Activated naive CD8-positive, alpha-beta T cell treated with anti-CD3 and anti-CD28 coated beads for 36 hours (primary cell): ENCODE results near the gene SYT12. TPM values are rescaled to one million over a fixed set of nuclear protein-coding genes. Genes with fewer than 3 reads are reported as not detected.

ENCODE experiments used
- DNase-seq: peaks from one replicate; pipeline ENCODE4 v3.0.0; 2021
- H3K27ac Mint-ChIP-seq: one replicate; pipeline ENCODE4 v1.8.0; 2022; ENCODE audit warnings: mild to moderate bottlenecking, moderate library complexity, mixed read lengths
- H3K27me3 Mint-ChIP-seq: one replicate; pipeline ENCODE4 v1.8.0; 2022; ENCODE audit warnings: mild to moderate bottlenecking, mixed read lengths
- H3K36me3 Mint-ChIP-seq: one replicate; pipeline ENCODE4 v1.8.0; 2021; ENCODE audit warnings: mild to moderate bottlenecking, mixed read lengths
- H3K4me1 Mint-ChIP-seq: one replicate; pipeline ENCODE4 v1.8.0; 2021; ENCODE audit warnings: mixed read lengths
- H3K4me3 Mint-ChIP-seq: one replicate; pipeline ENCODE4 v1.8.0; 2022; ENCODE audit warnings: mild to moderate bottlenecking, moderate library complexity, mixed read lengths
- H3K9me3 Mint-ChIP-seq: one replicate; pipeline ENCODE4 v1.8.0; 2022; ENCODE audit warnings: mixed read lengths
- total RNA-seq, 2 experiments: library from RNA; stranded (reverse); gene quantifications; one replicate each; pipeline ENCODE4 v1.2.3, GENCODE V29; 2021

Gene SYT12
- total RNA-seq, result not detected

GRCh38 chr11:67022961-67023956 lies at the start of gene SYT12:
SYT12 (plus strand) TSS chr11:67023134; CDS start chr11:67030145, 7,011 bp downstream.
- H3K27me3 Mint-ChIP-seq, result peaks cover 72% of the 10 kb centered on the region
- H3K4me3 Mint-ChIP-seq, result peak within 1 kb of the TSS; percentile 61
- H3K27ac Mint-ChIP-seq, result no peak within 1 kb of the TSS
- peak; percentile 34 for DNase-seq
- peaks cover 26% of the 10 kb centered on the region for H3K4me1 Mint-ChIP-seq
- no peaks in the 10 kb centered on the region for H3K36me3 Mint-ChIP-seq
- H3K9me3 Mint-ChIP-seq, result peaks cover 6% of the 10 kb centered on the region

- no peaks in the 10 kb centered on the region for H3K36me3 Mint-ChIP-seq
- no peak overlapping the region for H3K4me3 Mint-ChIP-seq
- H3K27me3 Mint-ChIP-seq, result peaks cover 5% of the 10 kb centered on the region
These were observed 48.9 kb upstream of the SYT12 start for GRCh38 chr11:66973956-66974580.

GRCh38 chr11:66974724-66975404 lies 48.1 kb upstream of the SYT12 start, which contains the start of gene C11orf86:
C11orf86 (plus strand) TSS chr11:66975304; CDS start chr11:66975363, 59 bp downstream.
- Mint-ChIP-seq H3K4me3 (no peak within 1 kb of the TSS), H3K27me3 (peaks cover 8% of the 10 kb centered on the region), H3K36me3 (no peaks in the 10 kb centered on the region), H3K4me1 (peaks cover 6% of the 10 kb centered on the region), H3K27ac (no peak within 1 kb of the TSS), H3K9me3 (peaks cover 4% of the 10 kb centered on the region)
- no peak for DNase-seq

More at GRCh38 chr11:66973956-66974580, 48.9 kb upstream of the SYT12 start:
- no peaks in the 10 kb centered on the region for H3K9me3 Mint-ChIP-seq
- peaks cover 6% of the 10 kb centered on the region for H3K4me1 Mint-ChIP-seq
- H3K27ac Mint-ChIP-seq, result no peak overlapping the region
- no peak for DNase-seq

GRCh38 chr11:66975405-66976027 lies 47.4 kb upstream of the SYT12 start:
- no peak overlapping the region for H3K27ac Mint-ChIP-seq
- H3K9me3 Mint-ChIP-seq, result peaks cover 4% of the 10 kb centered on the region
- no peaks in the 10 kb centered on the region for H3K36me3 Mint-ChIP-seq
- H3K27me3 Mint-ChIP-seq, result peaks cover 8% of the 10 kb centered on the region
- no peak overlapping the region for H3K4me3 Mint-ChIP-seq
- DNase-seq, result no peak
- H3K4me1 Mint-ChIP-seq, result peaks cover 5% of the 10 kb centered on the region

GRCh38 chr11:66976028-66976467 lies 46.9 kb upstream of the SYT12 start:
- H3K27me3 Mint-ChIP-seq, result peaks cover 11% of the 10 kb centered on the region
- peaks cover 4% of the 10 kb centered on the region for H3K9me3 Mint-ChIP-seq
- peak; percentile 19 for DNase-seq
- no peaks in the 10 kb centered on the region for H3K4me1 Mint-ChIP-seq
- no peak overlapping the region for H3K4me3 Mint-ChIP-seq
- H3K36me3 Mint-ChIP-seq, result no peaks in the 10 kb centered on the region
- no peak overlapping the region for H3K27ac Mint-ChIP-seq

GRCh38 chr11:66976925-66977324 lies 46.0 kb upstream of the SYT12 start:
- Mint-ChIP-seq H3K4me3 (no peak overlapping the region), H3K4me1 (peaks cover 1% of the 10 kb centered on the region), H3K9me3 (peaks cover 4% of the 10 kb centered on the region), H3K36me3 (no peaks in the 10 kb centered on the region), H3K27ac (no peak overlapping the region), H3K27me3 (peaks cover 12% of the 10 kb centered on the region)
- DNase-seq, result no peak

DNA sequence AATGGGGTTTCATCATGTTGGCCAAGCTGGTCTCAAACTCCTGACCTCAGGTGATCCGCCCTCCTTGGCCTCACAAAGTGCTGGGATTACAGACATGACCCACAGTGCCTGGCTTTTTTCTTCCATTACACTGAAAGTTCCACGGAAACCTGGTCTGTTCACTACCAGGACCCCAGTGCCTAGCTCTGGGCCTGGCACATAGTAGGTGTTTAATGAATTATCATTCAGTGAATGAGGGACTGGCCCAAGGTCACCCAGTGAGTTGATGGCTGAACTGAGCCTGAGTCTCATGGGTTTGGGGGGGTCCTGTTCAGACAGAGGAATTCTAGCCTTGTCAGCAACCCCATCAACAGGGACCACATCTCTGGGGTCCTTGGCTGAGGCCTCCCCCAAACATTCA lies 44.7 kb upstream of the SYT12 start:
- peaks cover 4% of the 10 kb centered on the region for H3K9me3 Mint-ChIP-seq
- H3K27me3 Mint-ChIP-seq, result peaks cover 12% of the 10 kb centered on the region
- DNase-seq, result no peak
- no peaks in the 10 kb centered on the region for H3K36me3 Mint-ChIP-seq
- H3K27ac Mint-ChIP-seq, result no peak overlapping the region
- peaks cover 6% of the 10 kb centered on the region for H3K4me1 Mint-ChIP-seq
- no peak overlapping the region for H3K4me3 Mint-ChIP-seq

DNA sequence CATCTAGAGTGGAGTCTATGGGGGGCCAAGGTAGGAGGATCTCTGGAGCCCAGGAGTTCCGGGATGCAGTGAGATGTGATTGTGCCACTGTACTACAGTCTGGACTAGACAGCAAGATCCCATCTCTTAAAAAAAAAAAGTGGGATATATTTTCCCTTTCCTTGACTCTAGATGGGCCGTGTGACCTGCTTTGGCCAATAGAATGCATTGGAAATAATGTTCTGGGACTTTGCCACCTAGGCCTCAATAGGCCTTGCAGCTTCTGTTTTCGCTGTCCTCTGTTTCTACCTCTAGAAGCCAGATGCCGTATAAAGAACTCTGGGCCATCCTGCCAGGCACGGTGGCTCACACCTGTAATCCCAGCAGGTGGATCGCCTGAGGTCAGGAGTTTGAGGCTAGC lies 44.2 kb upstream of the SYT12 start:
- Mint-ChIP-seq H3K4me3 (no peak overlapping the region), H3K27me3 (peaks cover 15% of the 10 kb centered on the region), H3K4me1 (peaks cover 6% of the 10 kb centered on the region), H3K9me3 (peaks cover 4% of the 10 kb centered on the region), H3K36me3 (no peaks in the 10 kb centered on the region), H3K27ac (no peak overlapping the region)
- DNase-seq, result no peak

GRCh38 chr11:66979336-66979980 lies 43.5 kb upstream of the SYT12 start:
- H3K27ac Mint-ChIP-seq, result no peak overlapping the region
- peaks cover 18% of the 10 kb centered on the region for H3K27me3 Mint-ChIP-seq
- peaks cover 4% of the 10 kb centered on the region for H3K9me3 Mint-ChIP-seq
- H3K4me1 Mint-ChIP-seq, result peaks cover 6% of the 10 kb centered on the region
- no peak for DNase-seq
- H3K4me3 Mint-ChIP-seq, result no peak overlapping the region
- no peaks in the 10 kb centered on the region for H3K36me3 Mint-ChIP-seq

DNA sequence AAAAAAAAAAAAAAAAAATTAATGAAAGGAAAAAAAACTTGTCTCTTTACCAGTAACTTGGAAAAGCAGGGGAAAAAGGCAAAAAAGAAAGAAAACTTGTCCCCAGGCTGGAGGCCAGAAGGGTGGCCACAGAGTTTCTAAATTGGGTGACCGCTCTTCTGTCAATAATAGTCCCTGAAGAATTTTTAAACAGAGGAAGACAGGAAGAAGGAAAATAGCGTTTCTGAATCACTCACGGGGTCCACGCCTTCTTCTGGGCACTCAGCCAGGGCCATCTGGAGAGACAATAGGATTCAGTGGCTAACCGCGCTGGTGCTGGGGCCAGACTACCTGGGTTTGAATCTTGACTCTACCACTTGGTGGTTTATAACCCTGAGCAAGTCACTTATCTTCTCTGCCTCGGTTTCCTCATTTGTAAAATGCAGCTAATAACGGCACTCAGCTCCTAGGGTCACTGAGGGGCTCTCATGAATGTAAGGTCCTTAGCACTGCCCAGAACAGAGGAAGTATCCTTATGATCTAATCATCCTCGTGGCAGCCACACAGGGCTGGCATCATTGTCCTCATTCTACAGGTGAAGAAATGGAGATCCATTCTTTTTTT lies 40.9 kb upstream of the SYT12 start:
- DNase-seq, result peak; percentile 45
- Mint-ChIP-seq H3K27ac (no peak overlapping the region), H3K4me1 (peaks cover 6% of the 10 kb centered on the region), H3K27me3 (peaks cover 15% of the 10 kb centered on the region), H3K9me3 (peaks cover 4% of the 10 kb centered on the region), H3K4me3 (no peak overlapping the region), H3K36me3 (no peaks in the 10 kb centered on the region)

DNA sequence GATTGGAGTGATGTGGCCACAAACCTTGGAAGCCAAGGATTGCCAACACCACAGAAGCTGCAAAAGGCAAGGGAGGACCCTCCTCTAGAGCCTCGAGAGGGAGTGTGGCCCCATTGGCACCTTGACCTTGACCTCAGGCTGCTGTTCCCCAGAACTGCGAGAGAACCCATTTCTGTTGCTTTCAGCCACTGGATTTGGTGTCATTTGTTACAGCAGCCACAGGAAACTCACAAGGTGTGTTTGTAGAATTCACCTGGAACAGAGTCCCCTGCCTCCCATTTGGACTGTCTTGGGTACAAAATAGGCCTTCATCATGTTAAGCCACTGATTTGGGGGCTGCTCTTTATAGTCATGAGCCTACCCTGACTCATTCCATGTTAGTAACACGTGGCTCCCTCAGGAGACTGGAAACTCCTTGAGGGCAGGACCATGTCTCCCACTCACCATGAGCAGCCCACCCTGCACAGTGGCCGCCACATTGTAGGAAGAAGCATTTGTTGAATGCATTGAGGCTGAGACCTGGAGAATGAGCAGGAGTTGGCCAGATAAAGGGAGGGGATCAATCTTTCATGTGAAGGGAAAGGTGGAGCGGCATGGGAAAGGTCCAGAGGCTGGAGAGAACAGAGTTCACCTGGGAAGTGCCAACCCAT lies 39.5 kb upstream of the SYT12 start:
- no peaks in the 10 kb centered on the region for H3K36me3 Mint-ChIP-seq
- H3K4me1 Mint-ChIP-seq, result peaks cover 6% of the 10 kb centered on the region
- H3K4me3 Mint-ChIP-seq, result no peak overlapping the region
- no peak overlapping the region for H3K27ac Mint-ChIP-seq
- DNase-seq, result no peak
- H3K27me3 Mint-ChIP-seq, result peaks cover 15% of the 10 kb centered on the region
- H3K9me3 Mint-ChIP-seq, result peaks cover 4% of the 10 kb centered on the region

- no peak for DNase-seq
- peaks cover 6% of the 10 kb centered on the region for H3K4me1 Mint-ChIP-seq
- H3K4me3 Mint-ChIP-seq, result no peak overlapping the region
- no peaks in the 10 kb centered on the region for H3K9me3 Mint-ChIP-seq
- H3K27me3 Mint-ChIP-seq, result peaks cover 13% of the 10 kb centered on the region
- H3K27ac Mint-ChIP-seq, result no peak overlapping the region
- H3K36me3 Mint-ChIP-seq, result no peaks in the 10 kb centered on the region
These were observed 37.3 kb upstream of the SYT12 start for GRCh38 chr11:66985508-66986177.

- Mint-ChIP-seq H3K27ac (no peak overlapping the region), H3K27me3 (peaks cover 8% of the 10 kb centered on the region), H3K4me1 (peaks cover 6% of the 10 kb centered on the region), H3K9me3 (no peaks in the 10 kb centered on the region), H3K4me3 (no peak overlapping the region), H3K36me3 (no peaks in the 10 kb centered on the region)
- no peak for DNase-seq
These were observed 36.8 kb upstream of the SYT12 start for GRCh38 chr11:66986178-66986545.
